SK-N-SH (cell line): Measurements from ENCODE around the gene ICOSLG. TPM values are rescaled to one million over a fixed set of nuclear protein-coding genes. Genes with fewer than 3 reads are reported as not detected.

Source experiments
- CTCF ChIA-PET: fragments of 300-600, 350-600 bp; formaldehyde crosslinking; extraction: SDS; loops from one replicate; lab custom pipeline; 2021; lab: Yijun Ruan, JAX
- POLR2A ChIA-PET: fragments of 350-600 bp; sonication (Branson Sonifier 250); formaldehyde crosslinking; extraction: SDS; loops from one replicate; lab custom pipeline; 2020; ENCODE audit warnings: antibody characterized with exemption, inconsistent platforms; lab: Yijun Ruan, JAX
- DNase-seq: peaks from one replicate; pipeline ENCODE4 v3.0.0; 2012
- H2AFZ ChIP-seq: fragments of 200-600 bp; sonication (generic); 2 replicates; pipeline ENCODE4 v1.8.1; 2016; ENCODE audit warnings: antibody characterized with exemption, mild to moderate bottlenecking, low read depth
- H3F3A ChIP-seq: fragments of 200-600 bp; sonication (generic); replicated peaks from 2 replicates; pipeline ENCODE3; 2016; ENCODE audit warnings: antibody characterized with exemption, mild to moderate bottlenecking; ENCODE audit not compliant: insufficient read depth
- H3K27ac ChIP-seq, 2 experiments: fragments of 200-500 bp in 1 of 2; fragments of 200-600 bp in 1 of 2; sonication (Bioruptor generic) in 1 of 2; sonication (generic), shearing (Covaris generic) in 1 of 2; 2 replicates each; pipeline versions ENCODE4 v1.5.1 to v1.6.1; 2014 to 2016; ENCODE audit warnings: low read depth in 2 of 2, inconsistent platforms in 1 of 2, low read length in 1 of 2, mild to moderate bottlenecking in 1 of 2, mixed read lengths in 1 of 2
- H3K27me3 ChIP-seq: fragments of 200-600 bp; sonication (generic), shearing (Covaris generic); 2 replicates; pipeline ENCODE4 v1.6.1; 2016; ENCODE audit warnings: mixed run types; ENCODE audit not compliant: insufficient read depth
- H3K36me3 ChIP-seq, 2 experiments: fragments of 200-500 bp in 1 of 2; fragments of 200-600 bp in 1 of 2; sonication (Bioruptor generic) in 1 of 2; sonication (generic) in 1 of 2; replicated peaks in 1 of 2; 2 replicates each; pipeline versions ENCODE3 to v1.5.1; 2014 to 2016; ENCODE audit warnings: low read length in 1 of 2, mild to moderate bottlenecking in 1 of 2; ENCODE audit not compliant: insufficient read depth in 2 of 2, control insufficient read depth in 1 of 2
- H3K4me1 ChIP-seq, 2 experiments: fragments of 200-500 bp in 1 of 2; fragments of 200-600 bp in 1 of 2; sonication (Bioruptor generic) in 1 of 2; sonication (generic), shearing (Covaris generic) in 1 of 2; 2 replicates each; pipeline versions ENCODE4 v1.5.1 to v1.6.1; 2014 to 2016; ENCODE audit warnings: low read depth in 1 of 2, low read length in 1 of 2, mixed run types in 1 of 2; ENCODE audit not compliant: insufficient read depth in 2 of 2, control insufficient read depth in 1 of 2
- H3K4me2 ChIP-seq: fragments of 200-600 bp; sonication (generic), shearing (Covaris generic); 2 replicates; pipeline ENCODE4 v1.6.1; 2017; ENCODE audit warnings: mixed run types
- H3K4me3 ChIP-seq, 2 experiments: fragments of 200-500 bp in 1 of 2; fragments of 200-600 bp in 1 of 2; sonication (Bioruptor generic) in 1 of 2; sonication (generic), shearing (Covaris generic) in 1 of 2; 2 replicates each; pipeline versions ENCODE4 v1.5.1 to v1.8.1; 2014 to 2016; ENCODE audit warnings: low read depth in 2 of 2, inconsistent platforms in 1 of 2, low read length in 1 of 2, mild to moderate bottlenecking in 1 of 2, mixed read lengths in 1 of 2, moderate library complexity in 1 of 2
- H3K79me2 ChIP-seq: fragments of 200-600 bp; sonication (generic); 2 replicates; pipeline ENCODE4 v1.8.1; 2017; ENCODE audit warnings: mild to moderate bottlenecking; ENCODE audit not compliant: insufficient read depth
- H3K9ac ChIP-seq: fragments of 200-600 bp; sonication (generic); 2 replicates; pipeline ENCODE4 v1.6.1; 2017; ENCODE audit warnings: mixed run types
- H3K9me2 ChIP-seq: fragments of 200-600 bp; sonication (generic); 2 replicates; pipeline ENCODE4 v1.6.1; 2017; ENCODE audit warnings: mixed run types
- H3K9me3 ChIP-seq: fragments of 200-600 bp; sonication (generic); 2 replicates; pipeline ENCODE4 v1.6.1; 2017; ENCODE audit warnings: mixed run types, mild to moderate bottlenecking, moderate library complexity
- H4K20me1 ChIP-seq: fragments of 200-600 bp; sonication (generic); 2 replicates; pipeline ENCODE4 v1.6.1; 2017; ENCODE audit warnings: mild to moderate bottlenecking, mixed run types; ENCODE audit not compliant: insufficient read depth
- CHD2 ChIP-seq: fragments of 150-350 bp; IDR thresholded peaks from 2 replicates; pipeline ENCODE4 v1.6.1; 2018; ENCODE audit warnings: low read length; ENCODE audit not compliant: partially characterized antibody
- ELF1 ChIP-seq: IDR thresholded peaks from 2 replicates; pipeline ENCODE4 v1.4.0; 2012
- EZH2phosphoT487 ChIP-seq: fragments of 200-600 bp; sonication (generic); IDR thresholded peaks from 2 replicates; pipeline ENCODE4 v1.6.1; 2017; ENCODE audit warnings: low read depth, mixed run types, mild to moderate bottlenecking, antibody characterized with exemption, moderate library complexity, borderline replicate concordance
- FOXJ3 ChIP-seq: sonication (generic); formaldehyde crosslinking; IDR thresholded peaks from 2 replicates; pipeline ENCODE4 v1.5.1; 2020; ENCODE audit warnings: mild to moderate bottlenecking, missing genetic modification reagents
- MEF2A ChIP-seq: IDR thresholded peaks from 2 replicates; pipeline ENCODE4 v1.4.0; 2012; ENCODE audit warnings: low read depth, borderline replicate concordance
- NFIC ChIP-seq: IDR thresholded peaks from 2 replicates; pipeline ENCODE4 v1.4.0; 2012; ENCODE audit warnings: borderline replicate concordance
- PBX3 ChIP-seq: IDR thresholded peaks from 2 replicates; pipeline ENCODE4; 2012
- RAD21 ChIP-seq: IDR thresholded peaks from 2 replicates; pipeline ENCODE4 v1.6.1; 2012; ENCODE audit warnings: mild to moderate bottlenecking, low read length
- REST ChIP-seq: IDR thresholded peaks from 2 replicates; pipeline ENCODE4 v1.6.1; 2012; ENCODE audit warnings: mild to moderate bottlenecking, low read depth, low read length, moderate library complexity
- RXRA ChIP-seq: IDR thresholded peaks from 2 replicates; pipeline ENCODE4 v1.4.0; 2012; ENCODE audit warnings: low read depth, mild to moderate bottlenecking, borderline replicate concordance
- SMC3 ChIP-seq: IDR thresholded peaks from 2 replicates; pipeline ENCODE4 v1.6.1; 2012; ENCODE audit warnings: low read depth, low read length, improper control_type of control experiment
- TAF1 ChIP-seq: IDR thresholded peaks from 2 replicates; pipeline ENCODE4 v1.6.1; 2012; ENCODE audit warnings: low read depth, mild to moderate bottlenecking, low read length, moderate library complexity, borderline replicate concordance
- ZBTB33 ChIP-seq: IDR thresholded peaks from 2 replicates; pipeline ENCODE4 v1.4.0; 2012; ENCODE audit warnings: low read depth, borderline replicate concordance
- WGBS: methylation state at CpG from one replicate; pipeline ENCODE4 v1.1.6; 2017; ENCODE audit warnings: low lambda C conversion rate; 5-methylcytosine and 5-hydroxymethylcytosine counted together
- polyA plus RNA-seq, 3 experiments: library from polyadenylated mRNA; depleted of rRNA; stranded (reverse); fragments of >200 nt; gene quantifications; 2 replicates each; pipeline ENCODE4 v1.2.3, GENCODE V29; 2012

Gene ICOSLG
- polyA plus RNA-seq, 1 of the 3 experiments (the other 2 are of a cell fraction): 0.43 TPM

- Histone ChIP-seq H2AFZ (no peak within 1 kb of the TSS), H3F3A (no peaks in the 10 kb centered on the region), H3K4me2 (peak within 1 kb of the TSS; percentile 8; the same call in 1 of the 2 replicates), H3K27me3 (no peaks in the 10 kb centered on the region; the same call in 1 of the 2 replicates), H3K4me1 (no peaks in the 10 kb centered on the region), H3K9me3 (no peaks in the 10 kb centered on the region), H3K36me3 (no peaks in the 10 kb centered on the region), H3K4me3 (no peak within 1 kb of the TSS), H4K20me1 (no peaks in the 10 kb centered on the region), H3K27ac (no peak within 1 kb of the TSS)
- DNase-seq: peak; percentile 64
- CTCF ChIA-PET: interaction anchor here (0.9 kb wide), 2 partner anchors 12 to 195 kb away, joined by 3 to 5 read pairs; no protein-coding TSS in a partner anchor
- TF ChIP-seq PBX3: no peak
- no peak for TF ChIP-seq TAF1
- TF ChIP-seq MEF2A: no peak
- no peak for TF ChIP-seq ELF1
- TF ChIP-seq CHD2: no peak
- TF ChIP-seq EZH2phosphoT487: no peak
- TF ChIP-seq RAD21: no peak
- no peak for TF ChIP-seq REST
- no peak for TF ChIP-seq FOXJ3 (CRISPR knock-in tag)
- TF ChIP-seq ZBTB33: no peak
- TF ChIP-seq NFIC: no peak
- TF ChIP-seq RXRA: no peak
- TF ChIP-seq SMC3: no peak
- TF ChIP-seq, all 33 proteins: peak for 0
- POLR2A ChIA-PET: no interaction called here
- Histone ChIP-seq H3K9me2 (no peaks in the 10 kb centered on the region), H3K79me2 (no peaks in the 10 kb centered on the region), H3K9ac (no peak within 1 kb of the TSS)
- WGBS: 55% methylated on average over 15 of the region's 56 CpGs
Observed at GRCh38 chr21:44285138-44285992, 44.6 kb upstream of the ICOSLG start, which contains the start of gene AIRE. AIRE (plus strand) TSS chr21:44285876; CDS start chr21:44286007, 131 bp downstream.
